OCI-LY3 (cell line): ENCODE data around the gene SURF4.

Source experiments
- EZH2phosphoT487 ChIP-seq: fragments of 200-600 bp; shearing (Covaris generic); IDR thresholded peaks from 2 replicates; pipeline ENCODE4 v1.6.1; 2018; ENCODE audit warnings: antibody characterized with exemption, mixed run types, low read depth
- TF ChIP-seq, protein P1 (sequence below): fragments of 200-600, 300-600 bp; sonication (generic); IDR thresholded peaks from 2 replicates; pipeline ENCODE4 v1.5.1; 2014; ENCODE audit warnings: antibody characterized with exemption, low read length, low read depth

DNA sequence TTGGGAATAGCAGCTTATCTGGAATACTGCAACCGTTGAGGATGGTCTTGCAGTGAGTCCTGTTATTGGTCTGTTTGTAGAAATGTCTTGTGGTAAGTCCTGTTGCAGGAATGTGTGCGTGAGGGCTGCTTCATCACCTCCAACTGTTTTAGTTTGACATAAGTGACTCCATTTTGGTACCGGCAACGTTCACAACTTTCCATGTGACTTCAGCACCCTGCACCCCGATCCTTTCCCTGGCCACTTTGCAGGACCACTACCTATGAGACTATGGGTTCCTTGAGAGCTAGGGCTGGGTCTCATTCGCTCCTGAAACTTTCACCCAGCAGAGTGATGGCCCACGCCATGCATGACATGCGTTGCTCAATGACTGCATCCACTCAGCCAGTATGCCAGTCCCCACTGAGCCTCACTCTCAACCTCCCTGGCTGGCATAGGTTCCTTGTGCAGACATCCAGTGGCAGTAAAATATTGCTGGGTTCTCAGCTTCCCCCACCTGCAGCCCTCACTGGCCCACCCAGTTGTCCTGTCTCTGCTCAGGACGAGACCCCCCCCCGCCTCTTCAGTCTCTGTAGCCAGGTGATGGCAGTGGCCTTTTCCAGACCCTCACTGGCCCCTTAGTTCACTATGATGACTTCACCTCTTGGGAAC, 47.9 kb downstream of the SURF4 start:
- TF ChIP-seq, protein P1, sequence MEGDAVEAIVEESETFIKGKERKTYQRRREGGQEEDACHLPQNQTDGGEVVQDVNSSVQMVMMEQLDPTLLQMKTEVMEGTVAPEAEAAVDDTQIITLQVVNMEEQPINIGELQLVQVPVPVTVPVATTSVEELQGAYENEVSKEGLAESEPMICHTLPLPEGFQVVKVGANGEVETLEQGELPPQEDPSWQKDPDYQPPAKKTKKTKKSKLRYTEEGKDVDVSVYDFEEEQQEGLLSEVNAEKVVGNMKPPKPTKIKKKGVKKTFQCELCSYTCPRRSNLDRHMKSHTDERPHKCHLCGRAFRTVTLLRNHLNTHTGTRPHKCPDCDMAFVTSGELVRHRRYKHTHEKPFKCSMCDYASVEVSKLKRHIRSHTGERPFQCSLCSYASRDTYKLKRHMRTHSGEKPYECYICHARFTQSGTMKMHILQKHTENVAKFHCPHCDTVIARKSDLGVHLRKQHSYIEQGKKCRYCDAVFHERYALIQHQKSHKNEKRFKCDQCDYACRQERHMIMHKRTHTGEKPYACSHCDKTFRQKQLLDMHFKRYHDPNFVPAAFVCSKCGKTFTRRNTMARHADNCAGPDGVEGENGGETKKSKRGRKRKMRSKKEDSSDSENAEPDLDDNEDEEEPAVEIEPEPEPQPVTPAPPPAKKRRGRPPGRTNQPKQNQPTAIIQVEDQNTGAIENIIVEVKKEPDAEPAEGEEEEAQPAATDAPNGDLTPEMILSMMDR, result no peak
- TF ChIP-seq EZH2phosphoT487, result no peak
